Thyroid gland (tissue), 4 donors: ENCODE results near the gene CLSTN2. TPM values are rescaled to one million over a fixed set of nuclear protein-coding genes. Genes with fewer than 3 reads are reported as not detected.

ENCODE experiments used
- DNase-seq, 2 donors: peaks; one replicate each; pipeline ENCODE4 v3.0.0-alpha.2; 2019
- H3K27ac ChIP-seq, 3 donors: fragments of 200-600 bp; sonication (generic); 1 replicate in 2 of 3; 2 replicates in 1 of 3; pipeline ENCODE4 v1.5.1; 2016 to 2019; ENCODE audit warnings: mild to moderate bottlenecking in 1 of 3, moderate library complexity in 1 of 3
- H3K27me3 ChIP-seq: fragments of 200-600 bp; sonication (generic); one replicate; pipeline ENCODE4 v1.5.1; 2019
- H3K36me3 ChIP-seq, 2 donors: fragments of 200-600 bp; sonication (generic); one replicate each; pipeline ENCODE4 v1.5.1; 2016 to 2019
- H3K4me1 ChIP-seq, 2 donors: fragments of 200-600 bp; sonication (generic); one replicate each; pipeline ENCODE4 v1.5.1; 2017 to 2019
- H3K4me3 ChIP-seq, 3 donors: fragments of 200-600 bp; sonication (generic); replicated peaks in 1 of 3; 1 replicate in 2 of 3; 2 replicates in 1 of 3; pipeline ENCODE4 v1.5.1; 2016; ENCODE audit warnings: mild to moderate bottlenecking in 1 of 3
- H3K9me3 ChIP-seq: fragments of 200-600 bp; sonication (generic); one replicate; pipeline ENCODE4 v1.5.1; 2017
- CTCF ChIP-seq, 6 experiments: fragments of 200-600 bp in 3 of 6; fragments of 450-650 bp in 3 of 6; sonication (generic) in 3 of 6; IDR thresholded peaks; one replicate each; pipeline ENCODE4 v1.5.1; 2016 to 2019; ENCODE audit warnings: antibody characterized with exemption in 6 of 6, mild to moderate bottlenecking in 2 of 6, inconsistent platforms in 1 of 6, moderate library complexity in 1 of 6
- POLR2A ChIP-seq, 2 donors: fragments of 450-650 bp; IDR thresholded peaks; one replicate each; pipeline ENCODE4 v1.6.1; 2017; ENCODE audit warnings: antibody characterized with exemption in 2 of 2, mild to moderate bottlenecking in 2 of 2, moderate library complexity in 1 of 2
- WGBS, 2 donors: methylation state at CpG; one replicate each; pipeline ENCODE4 v1.1.5; 2017; 5-methylcytosine and 5-hydroxymethylcytosine counted together
- intact Hi-C: fragments of 100-400 bp; cut with DNase I; formaldehyde crosslinking; loops from one replicate; pipeline ENCODE4 v1.15.1; 2023
- total RNA-seq, 4 donors: library from RNA; depleted of rRNA; stranded (reverse); fragments of >200 nt; gene quantifications; one replicate each; pipeline ENCODE4 v1.2.3, GENCODE V29; 2016

Gene CLSTN2
- total RNA-seq, 4 donors from 2014 or later, result 9.7 to 32.9 (median 15.5) TPM

GRCh38 chr3:140068494-140069017 lies 133.6 kb downstream of the CLSTN2 start:
- intact Hi-C loops, result no loop called here
- TF ChIP-seq POLR2A (IDR thresholded peaks at IDR 0.05), result no peak
- TF ChIP-seq CTCF (IDR thresholded peaks at IDR 0.05), result no peak
- DNase-seq, result no peak
- H3K9me3 ChIP-seq, result no peaks in the 10 kb centered on the region
- no peak overlapping the region for H3K4me3 ChIP-seq
- no peak overlapping the region for H3K27ac ChIP-seq
- H3K36me3 ChIP-seq, result no peaks in the 10 kb centered on the region
- no peaks in the 10 kb centered on the region for H3K27me3 ChIP-seq
- no peaks in the 10 kb centered on the region for H3K4me1 ChIP-seq

- no peaks in the 10 kb centered on the region for H3K27me3 ChIP-seq
- H3K27ac ChIP-seq, result no peak overlapping the region
- H3K36me3 ChIP-seq, result no peaks in the 10 kb centered on the region
- no peaks in the 10 kb centered on the region for H3K4me1 ChIP-seq
- intact Hi-C loops, result no loop called here
- H3K9me3 ChIP-seq, result no peaks in the 10 kb centered on the region
- no peak for TF ChIP-seq CTCF (IDR thresholded peaks at IDR 0.05)
- TF ChIP-seq POLR2A (IDR thresholded peaks at IDR 0.05), result no peak
- no peak for DNase-seq
- no peak overlapping the region for H3K4me3 ChIP-seq
- whole genome bisulfite sequencing, 2 donors, result 89 to 91% methylated on average over 3 of the region's 3 CpGs
Measured at GRCh38 chr3:140073278-140074045, 138.5 kb downstream of the CLSTN2 start.

DNA sequence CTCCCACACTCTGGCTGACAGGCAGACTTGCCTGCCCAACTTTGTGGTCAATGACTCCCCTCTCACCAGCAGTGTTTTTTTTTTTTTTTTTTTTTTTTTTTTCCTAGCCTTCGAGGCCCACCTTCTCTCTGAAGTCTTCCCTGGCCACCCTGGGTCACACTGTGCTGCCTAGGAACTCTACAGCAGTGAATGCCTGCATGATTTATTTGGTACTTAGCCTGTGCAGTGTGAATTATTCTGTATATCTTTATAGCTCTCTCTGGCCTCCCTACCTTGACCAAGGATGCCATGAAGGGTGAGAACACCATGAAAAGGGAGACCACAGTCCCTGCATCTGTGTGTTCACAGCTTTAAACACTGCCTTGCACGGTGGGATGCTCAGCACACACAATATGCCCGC lies 141.6 kb downstream of the CLSTN2 start:
- no peak for DNase-seq
- 79 to 89% methylated on average over 3 of the region's 3 CpGs for WGBS, 2 donors

GRCh38 chr3:140077406-140077805 lies 142.4 kb downstream of the CLSTN2 start:
- intact Hi-C loops, result no loop called here
- WGBS, 2 donors, result 93 to 97% methylated on average over 3 of the region's 3 CpGs
- TF ChIP-seq POLR2A (IDR thresholded peaks at IDR 0.05) (no peak), CTCF (IDR thresholded peaks at IDR 0.05) (no peak)
- H3K4me3 ChIP-seq, result no peak overlapping the region
- H3K9me3 ChIP-seq, result no peaks in the 10 kb centered on the region
- no peaks in the 10 kb centered on the region for H3K27me3 ChIP-seq
- H3K36me3 ChIP-seq, result no peaks in the 10 kb centered on the region
- H3K27ac ChIP-seq, result no peak overlapping the region
- H3K4me1 ChIP-seq, result no peaks in the 10 kb centered on the region
- no peak for DNase-seq

More for the DNA sequence above, 141.6 kb downstream of the CLSTN2 start:
- H3K4me3 ChIP-seq, result no peak overlapping the region
- no peaks in the 10 kb centered on the region for H3K36me3 ChIP-seq
- H3K4me1 ChIP-seq, result no peaks in the 10 kb centered on the region
- no peaks in the 10 kb centered on the region for H3K9me3 ChIP-seq
- intact Hi-C loops, result no loop called here
- no peaks in the 10 kb centered on the region for H3K27me3 ChIP-seq
- H3K27ac ChIP-seq, result no peak overlapping the region
- TF ChIP-seq POLR2A (IDR thresholded peaks at IDR 0.05) (no peak), CTCF (IDR thresholded peaks at IDR 0.05) (no peak)

DNA sequence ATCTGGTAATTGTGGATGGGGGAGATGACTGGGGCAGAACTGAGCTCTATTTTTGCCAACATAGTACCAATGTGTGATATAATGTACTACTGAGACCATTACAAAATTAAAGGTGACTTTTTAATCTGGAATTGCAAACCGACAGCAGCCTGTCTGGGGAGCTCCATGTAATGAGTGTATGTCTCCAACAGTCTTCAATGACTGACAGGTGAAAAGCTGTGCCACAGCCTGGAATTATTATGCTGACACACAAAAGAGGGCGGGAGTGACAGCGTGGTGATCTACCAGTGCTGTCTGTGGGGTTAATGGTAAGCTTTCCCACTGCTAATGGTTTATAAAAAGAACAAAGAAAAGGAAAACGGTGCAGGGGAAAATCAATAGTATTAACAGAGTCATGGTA lies 143.4 kb downstream of the CLSTN2 start:
- no peak for DNase-seq
- H3K27ac ChIP-seq, result no peak overlapping the region
- intact Hi-C loops, result no loop called here
- H3K27me3 ChIP-seq, result no peaks in the 10 kb centered on the region
- H3K4me1 ChIP-seq, result no peaks in the 10 kb centered on the region
- 84 to 91% methylated on average over 4 of the region's 4 CpGs for WGBS, 2 donors
- no peak overlapping the region for H3K4me3 ChIP-seq
- H3K36me3 ChIP-seq, result no peaks in the 10 kb centered on the region
- H3K9me3 ChIP-seq, result no peaks in the 10 kb centered on the region
- TF ChIP-seq CTCF (IDR thresholded peaks at IDR 0.05) (no peak), POLR2A (IDR thresholded peaks at IDR 0.05) (no peak)
